ENCODE measurements around the gene CNPY1. TPM values are rescaled to one million over a fixed set of nuclear protein-coding genes. Genes with fewer than 3 reads are reported as not detected.

CNPY1 gene
- total and polyA plus RNA-seq, 9 of the 15 experiments (the other 6 are each of a cell fraction or from before 2014, with no cell fraction given), result not detected

GRCh38 chr7:155555116-155555695 is 8.8 kb upstream of the CNPY1 start:
- ATAC-seq, result no peak
- no peak for FAIRE-seq
- H3K9me1 ChIP-seq (ENCODE audit: control insufficient read depth, insufficient read depth, low read length), result no peaks in the 10 kb centered on the region
- BruUV-seq (replicated peaks), result no TSS peak
- H2AFZ ChIP-seq (ENCODE audit: low read depth, low read length), result no peak overlapping the region
- no peak overlapping the region for H3K4me2 ChIP-seq (ENCODE audit: insufficient read depth, low read length)
- ChIA-PET POLR2A (interaction anchor here (0.6 to 0.9 kb wide), 2 partner anchors 9 to 34 kb away, joined by 4 to 6 read pairs; partner anchors contain the start of gene CNPY1), CTCF (ENCODE audit: low intra/inter-chr PET ratio) (no interaction called here)
- in situ Hi-C loops (cut with MboI), result no loop called here
- WGBS (ENCODE audit: insufficient coverage, low coverage, missing lambda C conversion rate), result 2% methylated on average over 33 of the region's 33 CpGs
- H3K9ac ChIP-seq (ENCODE audit: insufficient read depth in 1 of 2, low read depth in 2 of 2, low read length in 2 of 2), result no peak overlapping the region
- intact Hi-C loops (cut with micrococcal nuclease), result no loop called here
- H3K79me2 ChIP-seq (ENCODE audit: control insufficient read depth, insufficient read depth, low read length), result no peaks in the 10 kb centered on the region
- H3K27me3 ChIP-seq (ENCODE audit: control insufficient read depth in 2 of 2, insufficient read depth in 2 of 2, low read length in 2 of 2), result peaks cover 70 to 92% of the 10 kb centered on the region in 2 experiments
- no peak overlapping the region for H3K27ac ChIP-seq (ENCODE audit: extremely low read depth, low read depth, low read length)
- H3K9me3 ChIP-seq (replicated peaks; ENCODE audit: control insufficient read depth, insufficient read depth, low read depth, low read length), result no peaks in the 10 kb centered on the region
- no peaks in the 10 kb centered on the region for H3K36me3 ChIP-seq (ENCODE audit: control insufficient read depth, insufficient read depth, low read length)
- H3K4me3 ChIP-seq, result no peak overlapping the region
- DNase-seq (ENCODE audit: extremely low read depth in 1 of 4, low spot score in 3 of 4), result no peak
- peaks cover 0 to 5% of the 10 kb centered on the region in 2 experiments; a peak in 2 of 5 replicates for H3K4me1 ChIP-seq (replicated peaks in 1 of 2; ENCODE audit: control insufficient read depth in 2 of 2, insufficient read depth in 2 of 2, low read length in 2 of 2)
- H4K20me1 ChIP-seq (replicated peaks; ENCODE audit: control insufficient read depth, insufficient read depth, low read length), result no peaks in the 10 kb centered on the region; the same call in 1 of the 2 replicates
- no peak for TF ChIP-seq ZNF668 (CRISPR knock-in tag; IDR thresholded peaks at IDR 0.05)
- TF ChIP-seq THRA (IDR thresholded peaks at IDR 0.05), result no peak
- no peak for TF ChIP-seq MYC (IDR thresholded peaks at IDR 0.05; ENCODE audit: low read depth, low read length)
- no peak for TF ChIP-seq MYC (CRISPR knock-in tag; IDR thresholded peaks at IDR 0.05; ENCODE audit: borderline replicate concordance, low read depth)
- no peak for TF ChIP-seq SAP30 (IDR thresholded peaks at IDR 0.05; ENCODE audit: borderline replicate concordance, insufficient read depth, low read depth, low read length, poor library complexity, severe bottlenecking)
- no peak for TF ChIP-seq ZNF507 (tag; conservative IDR thresholded peaks at IDR 0.05)
- TF ChIP-seq ZNF407 (IDR thresholded peaks at IDR 0.05; ENCODE audit: low read depth), result no peak
- no peak for TF ChIP-seq ARID1B (IDR thresholded peaks at IDR 0.05)
- TF ChIP-seq MAX (CRISPR knock-in tag; IDR thresholded peaks at IDR 0.05), result no peak
- TF ChIP-seq CCNT2 (IDR thresholded peaks at IDR 0.05; ENCODE audit: borderline replicate concordance, extremely low read depth, insufficient read length, low read depth, low read length), result no peak
- TF ChIP-seq SIN3A (IDR thresholded peaks at IDR 0.05; ENCODE audit: borderline replicate concordance in 2 of 2, control insufficient read depth in 1 of 2, low read depth in 2 of 2, low read length in 2 of 2), result no peak

Measured in K562 (cell line).